Central memory CD8-positive, alpha-beta T cell (primary cell): ENCODE measurements around the gene PUS7L.
"Not testable (repeated sequence)": the region's sequence is repeated elsewhere in the genome, so short reads cannot be mapped to it uniquely, and the experiment has no call there.

Experiments
- ATAC-seq: fragments of 150-1000 bp; cut with Tn5 transposase; replicated peaks from 2 replicates; pipeline ENCODE4 v1.10.0; 2022; ENCODE audit warnings: mild to moderate bottlenecking, moderate FRiP score, moderate number of reproducible peaks; ENCODE audit not compliant: poor library complexity, severe bottlenecking; ENCODE audit errors: extremely low read depth
- DNase-seq, 2 donors: peaks; one replicate each; pipeline ENCODE4 v3.0.0; 2021; ENCODE audit warnings: low spot score in 2 of 2
- H3K27ac Mint-ChIP-seq: one replicate; pipeline ENCODE4 v1.8.0; 2022; ENCODE audit warnings: low read depth, mild to moderate bottlenecking, moderate library complexity, mixed read lengths
- H3K27me3 Mint-ChIP-seq: one replicate; pipeline ENCODE4 v1.8.0; 2022; ENCODE audit warnings: mixed read lengths
- H3K36me3 Mint-ChIP-seq: one replicate; pipeline ENCODE4 v1.8.0; 2022; ENCODE audit warnings: mild to moderate bottlenecking, moderate library complexity, mixed read lengths; ENCODE audit not compliant: insufficient read depth
- H3K4me1 Mint-ChIP-seq: one replicate; pipeline ENCODE4 v1.8.0; 2022; ENCODE audit warnings: mixed read lengths
- H3K4me3 Mint-ChIP-seq: one replicate; pipeline ENCODE4 v1.8.0; 2022; ENCODE audit warnings: mild to moderate bottlenecking, moderate library complexity, mixed read lengths
- H3K9me3 Mint-ChIP-seq: one replicate; pipeline ENCODE4 v1.8.0; 2022; ENCODE audit warnings: mixed read lengths

Gene PUS7L

GRCh38 chr12:43694879-43695278, 63.7 kb downstream of the PUS7L start:
- ATAC-seq (no peak), DNase-seq (no peak)
- no peak overlapping the region for H3K27ac Mint-ChIP-seq
- H3K27me3 Mint-ChIP-seq: peaks cover 12% of the 10 kb centered on the region
- no peaks in the 10 kb centered on the region for H3K36me3 Mint-ChIP-seq
- H3K4me3 Mint-ChIP-seq: no peak overlapping the region
- H3K4me1 Mint-ChIP-seq: no peaks in the 10 kb centered on the region
- no peaks in the 10 kb centered on the region for H3K9me3 Mint-ChIP-seq

- no peak overlapping the region for H3K27ac Mint-ChIP-seq
- no peaks in the 10 kb centered on the region for H3K9me3 Mint-ChIP-seq
- ATAC-seq (no peak), DNase-seq (no peak)
- no peak overlapping the region for H3K4me3 Mint-ChIP-seq
- H3K27me3 Mint-ChIP-seq: peaks cover 40% of the 10 kb centered on the region
- H3K36me3 Mint-ChIP-seq: no peaks in the 10 kb centered on the region
- no peaks in the 10 kb centered on the region for H3K4me1 Mint-ChIP-seq
Measured at GRCh38 chr12:43692064-43692463, 66.5 kb downstream of the PUS7L start.

- not testable (repeated sequence) for H3K9me3 Mint-ChIP-seq, H3K4me1 Mint-ChIP-seq, H3K36me3 Mint-ChIP-seq, ATAC-seq, DNase-seq, H3K4me3 Mint-ChIP-seq, H3K27ac Mint-ChIP-seq
- H3K27me3 Mint-ChIP-seq: peaks cover 69% of the 10 kb centered on the region
Measured at GRCh38 chr12:43685491-43685890, 73.1 kb downstream of the PUS7L start.

GRCh38 chr12:43676183-43676813, 82.3 kb downstream of the PUS7L start:
- no peak for DNase-seq
- ATAC-seq: no peak
- H3K27ac Mint-ChIP-seq: no peak overlapping the region
- H3K4me1 Mint-ChIP-seq: no peaks in the 10 kb centered on the region
- H3K36me3 Mint-ChIP-seq: no peaks in the 10 kb centered on the region
- peaks cover 55% of the 10 kb centered on the region for H3K27me3 Mint-ChIP-seq
- no peak overlapping the region for H3K4me3 Mint-ChIP-seq
- H3K9me3 Mint-ChIP-seq: no peaks in the 10 kb centered on the region

- no peak overlapping the region for H3K4me3 Mint-ChIP-seq
- H3K27ac Mint-ChIP-seq: no peak overlapping the region
- H3K9me3 Mint-ChIP-seq: no peaks in the 10 kb centered on the region
- no peaks in the 10 kb centered on the region for H3K4me1 Mint-ChIP-seq
- ATAC-seq (no peak), DNase-seq (no peak)
- H3K27me3 Mint-ChIP-seq: peaks cover 50% of the 10 kb centered on the region
- no peaks in the 10 kb centered on the region for H3K36me3 Mint-ChIP-seq
Measured at GRCh38 chr12:43675048-43675904, 83.3 kb downstream of the PUS7L start.

- Mint-ChIP-seq H3K36me3 (no peaks in the 10 kb centered on the region), H3K27ac (no peak overlapping the region), H3K4me1 (no peaks in the 10 kb centered on the region), H3K27me3 (peaks cover 31% of the 10 kb centered on the region), H3K9me3 (no peaks in the 10 kb centered on the region), H3K4me3 (no peak overlapping the region)
- ATAC-seq: no peak
- no peak for DNase-seq
Measured at GRCh38 chr12:43669373-43669772, 89.2 kb downstream of the PUS7L start.
